ENCODE results near the gene CSNK2A1.
"Not testable (repeated sequence)": the region's sequence is repeated elsewhere in the genome, so short reads cannot be mapped to it uniquely, and the experiment has no call there.

DNA sequence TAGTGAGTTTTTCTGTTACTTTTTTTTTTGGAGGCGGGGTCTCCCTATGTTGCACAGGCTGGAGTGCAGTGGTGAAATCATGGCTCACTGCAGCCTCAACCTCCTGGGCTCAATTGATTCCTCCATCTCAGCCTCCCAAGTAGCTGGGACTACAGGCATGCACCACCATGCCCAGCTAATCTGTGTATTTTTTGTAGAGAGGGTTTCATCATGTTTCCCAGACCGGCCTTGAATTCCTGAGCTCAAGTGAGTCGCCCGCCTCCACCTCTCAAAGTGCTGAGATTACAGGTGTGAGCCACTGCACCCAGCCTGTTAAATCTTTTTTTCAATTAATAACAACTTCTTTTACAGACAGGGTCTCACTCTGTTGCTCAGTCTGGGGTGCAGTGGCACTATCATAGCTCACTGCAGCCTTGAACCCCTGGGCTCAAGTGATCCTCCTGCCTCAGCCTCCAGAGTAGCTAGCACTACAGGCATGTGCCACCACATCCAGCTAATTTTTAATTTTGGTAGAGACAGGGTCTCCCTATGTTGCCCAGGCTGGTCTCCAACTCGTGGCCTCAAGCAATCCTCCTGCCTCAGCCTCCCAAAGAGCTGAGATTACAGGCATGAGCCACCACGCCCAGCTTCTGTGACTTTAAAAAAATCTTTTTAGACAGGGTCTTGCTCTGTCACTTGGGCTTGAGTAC lies 66.9 kb downstream of the CSNK2A1 start:
- not testable (repeated sequence) for TF ChIP-seq EZH2 (IDR thresholded peaks at IDR 0.05); POLR2AphosphoS5 (IDR thresholded peaks at IDR 0.05; ENCODE audit: borderline replicate concordance, low read depth, low read length); FOXP2 (optimal IDR thresholded peaks at IDR 0.05; ENCODE audit: control extremely low read depth, extremely low read length, insufficient read depth)

Measured in SK-N-MC (cell line).